Hypothalamus (tissue), 51 donors: ENCODE measurements around the gene DENND1A.
A peak's percentile ranks its signal among the peaks of the same experiment; 100 is the strongest.
"Not testable (repeated sequence)": the region's sequence is repeated elsewhere in the genome, so short reads cannot be mapped to it uniquely, and the experiment has no call there.

Experiments used
- DNase-seq, 51 donors: peaks; one replicate each; lab custom pipeline; 2025; lab: John Stamatoyannopoulos, UW

The DENND1A gene

DNA sequence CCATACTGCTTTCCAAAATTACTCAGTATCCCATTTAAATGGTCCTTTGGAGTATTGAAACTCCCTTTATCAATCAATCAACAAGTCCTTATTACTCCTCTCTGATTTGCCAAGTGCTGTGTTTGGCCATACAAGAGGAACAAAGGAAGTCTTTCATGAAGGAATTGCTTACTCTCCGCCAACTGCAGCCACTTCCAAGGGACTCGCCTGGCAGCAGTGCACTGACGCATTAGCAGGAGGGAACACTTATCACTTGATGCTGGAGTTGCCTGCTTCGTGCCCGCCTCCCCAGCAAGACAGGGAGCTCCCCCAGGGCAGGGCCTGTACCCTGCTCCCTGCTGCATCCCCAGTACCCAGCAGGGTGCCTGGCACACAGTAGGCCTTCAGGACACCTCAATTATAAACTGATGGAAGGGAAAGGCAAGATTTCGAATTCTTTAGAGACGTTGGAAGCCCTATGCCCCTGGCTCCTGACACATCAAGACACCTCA lies 476.1 kb downstream of the DENND1A start:
- DNase-seq = peak in 43 of 51 donors; percentile 6 to 88 (median 66)

DNA sequence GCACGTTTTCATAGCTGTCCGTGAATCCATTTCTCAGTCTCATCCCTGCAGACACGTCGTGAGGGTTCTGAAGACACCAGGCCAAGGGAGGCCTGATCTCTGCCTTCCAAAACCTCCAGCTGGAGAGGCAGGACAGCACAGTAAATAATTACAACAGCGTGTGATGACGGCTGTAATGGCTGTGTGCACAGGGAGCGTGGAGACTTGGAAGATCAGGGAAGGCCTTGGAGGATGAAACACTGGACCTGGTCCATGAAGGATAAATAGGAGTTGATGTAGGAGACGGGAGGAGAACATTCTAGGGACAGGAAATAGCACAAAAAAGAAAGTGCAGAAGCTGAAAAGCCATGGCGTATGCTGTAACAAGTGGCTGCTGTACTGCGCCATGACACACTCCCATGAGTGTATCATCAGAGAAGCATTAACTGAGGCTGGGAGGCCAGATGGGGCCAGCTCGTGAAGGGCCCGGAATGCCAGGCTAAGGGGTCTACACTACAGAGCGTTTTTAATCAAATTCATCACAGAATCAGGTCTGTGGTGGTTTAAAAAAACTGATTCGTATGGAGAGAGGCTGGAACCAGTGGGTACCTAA lies 476.8 kb downstream of the DENND1A start:
- DNase-seq = peak in 1 of 51 donors; percentile 6

DNA sequence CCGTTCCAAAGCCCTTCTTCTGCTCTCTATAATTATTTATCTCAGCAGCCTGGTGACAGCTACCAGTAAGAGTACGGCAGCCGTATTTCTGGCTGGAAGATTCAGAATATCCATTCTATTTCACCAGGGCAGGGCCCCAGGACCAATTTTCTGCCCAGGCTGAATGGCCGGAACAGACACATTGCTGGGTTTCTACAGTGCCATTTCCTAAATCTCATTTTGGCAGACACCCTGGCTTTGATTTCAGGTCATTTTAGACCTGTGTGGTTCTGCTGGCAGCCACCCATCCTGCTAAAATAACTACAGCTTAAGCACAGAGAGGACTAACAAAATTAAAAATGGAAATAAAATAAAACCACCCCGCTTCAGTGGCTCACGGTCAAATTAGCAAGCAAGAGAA lies 478.9 kb downstream of the DENND1A start:
- DNase-seq = no peak

DNA sequence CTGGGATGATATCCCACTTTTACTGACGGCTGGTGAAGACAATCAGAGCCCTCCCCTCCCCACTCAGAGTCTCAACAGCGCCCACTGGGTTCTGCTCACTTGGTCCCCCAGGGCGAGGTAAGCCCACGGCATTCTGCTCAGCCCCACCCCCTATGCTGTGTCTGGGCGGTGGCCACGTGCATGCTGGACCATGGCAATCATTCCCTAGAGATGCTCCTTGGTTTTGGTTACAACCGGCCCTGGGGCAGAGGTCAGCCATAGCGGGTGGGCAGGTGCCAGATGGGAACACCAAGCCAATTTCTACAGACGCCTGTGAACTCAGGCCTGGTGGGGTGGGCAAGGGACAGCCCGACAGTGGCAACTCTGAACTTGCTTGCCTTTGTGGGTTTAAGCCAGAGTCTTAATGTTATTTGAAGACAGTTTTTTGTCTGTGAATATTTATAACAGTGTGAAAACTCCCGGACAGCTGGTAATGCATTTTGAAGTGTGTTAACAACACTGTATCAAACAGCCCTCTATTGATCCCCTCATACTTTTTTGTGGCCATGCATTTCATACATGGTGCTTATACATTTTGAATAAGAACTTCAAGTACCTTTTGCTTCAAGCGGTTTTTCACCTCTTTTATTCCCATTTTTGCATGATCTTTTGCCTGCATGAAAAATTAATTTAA lies 479.7 kb downstream of the DENND1A start:
- no peak for DNase-seq

DNA sequence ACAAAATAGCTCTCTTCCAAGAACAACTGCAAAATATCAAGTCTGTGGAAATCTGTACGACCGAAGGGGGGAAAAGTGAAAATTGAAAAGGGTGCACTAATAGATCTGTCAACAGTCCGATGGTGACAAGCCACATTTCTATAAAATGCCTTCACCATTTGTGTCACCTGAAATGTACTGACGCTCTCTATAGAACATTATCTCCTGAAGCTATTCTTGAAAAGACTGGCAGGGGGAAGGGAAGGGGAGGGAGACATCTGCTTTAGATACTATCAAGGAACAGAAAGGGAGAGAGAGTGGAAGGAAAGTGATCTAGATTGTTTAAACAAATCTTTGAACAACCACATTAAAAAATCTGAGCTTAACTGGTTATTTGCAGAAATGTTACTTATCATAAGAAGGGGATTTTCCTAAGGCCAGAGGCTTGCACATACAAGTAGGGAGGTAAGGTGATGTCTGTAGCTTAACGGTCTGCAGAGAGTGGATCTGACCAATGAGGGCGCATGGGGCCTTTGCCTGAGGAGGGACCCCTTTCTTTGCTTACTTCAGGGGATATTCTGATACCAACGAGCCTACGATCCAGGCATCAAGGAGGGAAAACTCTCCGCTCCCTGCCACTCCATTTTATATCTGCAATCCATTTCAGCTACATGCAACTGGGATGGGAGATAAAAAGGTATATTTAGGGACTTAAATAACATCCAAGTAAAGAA lies 481.8 kb downstream of the DENND1A start:
- no peak for DNase-seq

DNA sequence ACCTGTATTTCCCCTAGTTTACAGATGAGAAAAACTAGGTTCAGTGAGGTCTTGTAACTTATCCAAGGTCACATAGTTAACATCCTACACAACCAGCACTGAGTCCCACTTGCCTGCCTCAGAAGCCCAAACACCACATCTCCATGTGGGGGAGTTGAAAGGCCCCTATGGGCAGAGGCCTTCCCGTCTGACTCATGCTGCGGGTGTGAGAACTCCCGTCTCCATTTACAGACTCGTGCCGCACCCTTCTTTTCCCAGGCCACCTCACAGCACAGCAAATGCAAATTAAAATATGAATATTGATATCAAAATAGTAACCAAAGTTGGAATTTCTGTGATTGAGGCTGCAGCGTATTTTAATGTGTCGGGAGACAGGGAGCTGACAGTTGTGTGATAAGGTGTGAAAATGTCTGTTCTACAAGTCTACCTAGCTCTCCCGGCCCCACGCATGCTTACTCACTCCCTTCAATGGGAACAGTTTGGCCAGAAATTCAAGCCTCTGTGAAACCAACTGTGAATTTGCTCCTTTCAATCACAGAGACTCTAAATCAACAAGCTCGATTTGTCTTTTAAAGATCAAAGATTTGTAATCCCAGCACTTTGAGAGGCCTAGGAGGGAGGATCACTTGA lies 483.8 kb downstream of the DENND1A start:
- no peak for DNase-seq

DNA sequence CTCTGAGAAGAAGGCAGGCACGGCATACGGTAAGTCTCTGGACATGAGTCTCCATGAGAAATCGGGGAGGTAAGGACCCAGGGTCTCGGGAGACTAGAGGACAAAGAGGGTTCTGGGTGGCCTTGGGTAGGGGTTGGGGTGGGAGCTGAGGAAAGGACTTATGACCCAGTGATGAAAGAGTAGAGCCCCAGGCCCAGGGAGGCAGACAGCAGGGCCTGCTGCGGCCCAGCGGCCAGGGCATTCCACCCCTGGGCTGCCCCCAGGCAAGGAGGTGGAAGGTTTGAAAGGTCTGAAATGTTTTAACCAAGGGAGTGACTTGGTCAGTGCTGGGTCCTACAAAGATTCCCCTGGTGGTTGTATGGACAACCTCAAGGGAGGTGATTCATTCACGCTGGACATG lies 484.8 kb downstream of the DENND1A start:
- no peak for DNase-seq

DNA sequence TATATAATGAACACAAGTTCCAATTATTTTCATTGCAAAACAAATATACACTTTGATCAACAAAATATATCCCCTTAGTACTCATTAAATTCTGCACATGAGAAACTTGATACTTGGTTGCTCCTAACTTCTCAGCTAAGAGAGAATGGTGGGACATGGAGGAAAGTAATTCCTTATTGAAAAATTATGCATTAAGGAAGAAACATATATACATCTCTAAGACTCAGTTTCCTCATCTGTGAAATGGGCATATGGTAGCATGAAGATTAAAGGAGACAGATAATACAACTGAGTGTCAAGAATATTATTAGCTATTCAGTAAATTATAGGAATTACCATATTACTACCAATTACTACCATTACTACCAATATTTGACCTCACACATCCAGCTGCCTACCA lies 488.2 kb downstream of the DENND1A start:
- DNase-seq = no peak

DNA sequence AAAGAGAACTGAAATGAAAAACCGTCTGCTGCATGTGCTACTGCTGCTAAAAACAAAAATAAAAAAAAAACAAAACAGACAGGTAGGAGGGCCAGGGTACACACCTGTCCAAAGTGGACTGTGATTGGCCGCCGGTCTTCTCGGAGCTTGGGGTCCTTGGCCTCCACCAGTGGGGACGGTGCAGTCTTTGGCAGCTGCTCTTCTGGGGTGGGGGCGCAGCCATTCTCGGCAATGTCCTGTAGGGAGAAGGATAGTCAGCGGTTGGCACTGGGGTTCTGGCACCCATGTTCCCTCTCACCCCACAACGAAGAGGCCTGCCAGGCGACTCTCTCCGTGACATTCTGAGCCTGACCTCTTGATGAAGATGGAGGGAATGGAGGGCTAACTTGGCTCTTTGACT lies 489.7 kb downstream of the DENND1A start:
- no peak for DNase-seq

DNA sequence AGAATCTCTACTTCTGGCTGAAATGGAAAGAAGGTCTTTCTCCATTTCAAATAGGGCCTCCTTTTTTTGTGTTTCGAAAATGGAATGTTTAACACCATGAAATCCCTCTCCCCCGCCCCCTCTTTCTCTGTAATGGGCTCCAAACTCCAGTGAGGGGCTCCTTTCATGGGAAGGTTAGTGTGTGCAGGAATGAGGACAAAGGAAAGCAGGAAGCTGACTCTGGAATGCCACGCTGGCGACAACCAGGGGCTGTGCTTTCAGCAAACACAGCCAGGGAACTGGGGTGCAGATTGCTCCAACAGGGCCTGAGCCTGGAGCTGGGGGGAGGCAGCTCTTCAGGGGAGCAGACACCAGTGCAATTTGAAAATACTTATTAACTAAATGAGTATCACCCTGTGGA lies 491.1 kb downstream of the DENND1A start:
- DNase-seq = no peak

DNA sequence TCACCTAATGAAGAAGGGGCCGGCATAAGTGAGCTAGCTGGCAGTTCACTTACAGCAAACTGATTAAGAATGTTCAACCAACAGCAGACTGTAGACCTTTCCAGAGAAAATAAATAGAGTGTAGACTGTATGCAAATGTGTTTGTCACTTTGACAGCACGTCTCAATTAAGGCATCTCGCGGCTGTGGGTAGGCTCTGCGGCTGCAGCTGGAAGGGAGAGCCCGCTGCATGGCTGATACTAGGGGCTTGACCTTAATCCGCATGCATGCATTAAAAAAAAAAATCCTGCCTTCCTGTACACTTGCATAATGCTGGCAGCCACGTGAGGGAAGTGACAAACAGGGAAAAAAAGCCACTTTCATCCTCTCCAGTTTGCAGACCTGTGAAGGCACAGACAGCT lies 491.6 kb downstream of the DENND1A start:
- DNase-seq = no peak

DNA sequence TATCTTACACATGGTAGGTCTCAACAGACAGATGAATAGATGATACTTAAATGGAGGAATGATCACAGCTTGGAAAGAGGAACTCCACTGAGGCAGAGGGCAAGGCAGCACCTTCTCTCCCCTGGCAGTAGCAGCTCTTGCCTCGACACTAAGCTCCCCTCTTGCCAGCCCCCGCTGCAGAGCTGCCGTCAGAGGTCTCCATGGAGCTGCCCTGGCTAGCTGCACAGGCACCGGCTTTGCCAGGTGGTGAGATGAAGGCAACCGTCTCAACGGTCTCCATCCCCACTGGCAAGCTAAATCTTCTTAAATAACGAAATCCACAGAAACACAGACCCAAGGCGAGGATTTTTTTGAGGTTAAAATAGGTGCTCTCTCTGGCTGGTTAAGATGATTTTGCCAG lies 492.7 kb downstream of the DENND1A start:
- peak in 4 of 51 donors; percentile 9 to 44 (median 18) for DNase-seq

DNA sequence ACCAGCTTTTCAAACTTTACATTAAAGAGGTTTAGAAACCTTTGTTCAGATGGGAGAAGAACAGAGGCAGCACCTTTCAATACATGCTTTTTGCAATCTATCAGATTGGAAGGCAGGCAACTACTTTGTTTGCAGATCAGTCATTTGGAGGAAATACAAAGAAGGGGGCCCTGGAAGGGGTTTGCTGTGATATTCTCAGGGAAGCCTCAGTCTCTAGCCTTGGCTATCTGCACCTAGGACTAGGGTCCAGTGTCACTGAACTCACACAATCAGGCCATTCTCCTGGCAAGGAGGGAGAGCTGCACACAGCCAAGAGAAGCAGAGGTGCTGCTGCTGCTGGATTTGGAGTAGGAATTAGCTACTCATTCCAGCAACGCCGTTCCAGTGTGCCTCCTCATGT lies 494.5 kb downstream of the DENND1A start:
- DNase-seq = no peak

DNA sequence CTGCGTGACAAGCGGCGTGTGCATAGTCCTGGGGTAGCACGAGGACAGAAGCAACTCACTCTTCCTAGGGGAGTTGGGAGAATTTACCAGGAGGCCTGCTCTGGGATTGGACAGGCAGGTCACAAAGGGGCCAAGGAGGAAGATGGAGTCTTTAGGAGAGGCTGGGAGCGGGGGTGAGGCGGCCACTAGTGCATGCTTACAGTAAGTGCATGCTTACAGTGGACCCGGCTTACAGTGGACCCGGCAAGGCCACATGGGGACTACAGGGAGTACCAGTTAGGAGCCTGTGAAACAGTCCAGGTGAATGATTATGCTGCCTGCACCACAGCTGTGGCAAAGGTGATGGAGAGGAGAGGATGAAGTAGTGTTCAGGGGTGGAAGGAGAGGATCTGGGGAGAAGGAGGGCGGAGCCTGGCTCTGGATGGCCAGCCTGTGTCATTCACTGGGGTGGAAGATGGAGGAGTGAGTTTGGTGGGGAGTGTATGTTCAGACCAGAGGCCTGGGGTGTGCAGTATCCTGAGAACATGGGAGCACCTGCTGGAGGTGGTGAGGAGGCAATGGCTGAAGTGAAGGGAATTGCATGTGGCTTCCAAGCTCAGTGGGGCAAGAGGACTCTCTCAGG lies 495.2 kb downstream of the DENND1A start:
- DNase-seq = no peak

DNA sequence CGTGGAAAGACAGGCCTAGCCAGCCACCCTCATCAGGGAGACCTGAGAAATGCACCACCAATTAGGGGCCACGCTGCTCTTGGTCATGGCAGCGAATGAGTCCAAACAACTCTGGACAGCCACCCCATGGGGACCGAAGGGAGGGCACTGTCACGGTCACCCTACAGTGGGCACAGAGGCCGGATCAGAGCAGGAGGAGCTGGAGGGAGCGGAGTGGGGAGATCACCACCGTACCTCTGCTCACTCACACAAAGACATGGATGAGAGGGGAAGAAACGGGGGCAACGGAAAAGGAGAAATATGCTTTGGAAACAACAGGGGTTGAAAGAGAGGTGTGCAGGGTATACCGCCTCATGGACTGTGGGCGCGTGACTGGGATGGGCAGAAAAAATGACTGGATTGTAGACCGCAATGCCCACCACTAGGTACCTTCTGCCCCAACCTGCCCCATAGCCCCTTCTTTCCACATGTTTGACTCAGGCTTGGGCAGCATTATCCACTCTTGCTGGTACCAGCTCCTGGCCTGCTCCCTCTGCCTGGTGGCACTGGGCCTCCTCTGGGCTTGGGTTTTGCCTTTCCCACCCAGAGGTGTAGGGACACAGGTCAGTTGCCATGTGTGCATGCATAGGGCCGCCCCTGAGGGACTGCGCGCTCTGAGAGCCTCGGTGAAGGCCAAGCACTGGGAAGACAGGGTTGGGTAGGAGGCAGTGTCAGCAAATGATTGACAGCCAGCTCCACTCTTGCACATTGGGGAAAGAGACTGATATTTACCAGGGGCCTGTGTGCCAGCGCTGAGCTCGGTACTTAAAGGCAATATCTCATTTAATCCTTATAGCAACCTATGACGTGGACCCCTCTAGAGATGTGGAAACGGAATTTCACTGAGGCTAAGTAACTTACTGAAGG lies 497.3 kb downstream of the DENND1A start:
- DNase-seq = no peak

DNA sequence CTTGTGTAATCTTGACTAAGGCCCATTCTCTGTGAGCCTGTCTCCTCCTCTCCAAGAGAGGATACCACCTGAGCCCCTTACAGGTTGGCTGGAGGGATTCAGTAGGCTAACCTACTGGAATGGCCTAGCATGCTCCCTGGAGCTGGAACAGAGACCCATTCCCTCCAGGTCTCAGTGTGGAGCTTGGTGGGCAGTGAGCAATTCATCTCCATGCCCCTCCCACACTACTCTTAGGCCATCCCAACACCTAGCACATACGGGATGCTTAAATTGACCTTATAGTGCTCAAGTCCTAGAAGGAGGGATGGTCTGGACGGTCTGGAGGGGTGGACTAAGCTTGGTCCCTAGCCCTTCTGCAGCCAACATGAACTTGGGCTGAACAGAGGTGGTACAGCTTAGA lies 498.3 kb downstream of the DENND1A start:
- DNase-seq = no peak

DNA sequence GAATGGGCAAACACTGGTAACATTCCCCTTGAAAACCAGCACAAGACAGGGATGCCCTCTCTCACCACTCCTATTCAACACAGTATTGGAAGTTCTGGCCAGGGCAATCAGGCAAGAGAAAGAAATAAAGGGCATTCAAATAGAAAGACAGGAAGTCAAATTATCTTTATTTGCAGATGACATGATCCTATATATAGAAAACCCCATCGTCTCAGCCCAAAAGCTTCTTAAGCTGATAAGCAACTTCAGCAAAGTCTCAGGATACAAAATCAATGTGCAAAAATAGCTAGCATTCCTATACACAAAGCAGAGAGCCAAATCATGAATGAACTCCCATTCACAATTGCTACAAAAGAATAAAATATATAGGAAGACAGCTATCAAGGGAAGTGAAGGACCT lies 501.5 kb downstream of the DENND1A start:
- DNase-seq = not testable (repeated sequence)

DNA sequence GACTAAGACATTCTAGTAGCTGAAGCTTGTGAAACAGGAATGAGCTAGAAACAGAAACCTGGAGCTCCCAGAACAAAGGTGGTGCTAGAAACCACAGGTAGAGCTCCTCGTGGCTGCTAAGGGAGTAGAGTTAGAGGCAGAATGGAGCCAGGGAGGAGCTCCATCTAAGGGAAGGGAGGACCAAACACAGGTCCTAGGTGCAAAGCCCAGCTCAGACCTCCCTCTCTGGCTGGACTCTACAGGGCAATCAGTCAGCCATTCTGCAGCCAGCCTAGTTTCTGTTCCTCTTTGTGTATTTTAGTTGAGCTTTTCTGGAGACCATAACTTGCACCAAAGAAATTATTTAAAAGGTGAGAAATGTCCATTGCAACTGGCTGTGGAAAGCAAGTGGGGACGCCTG lies 503.5 kb downstream of the DENND1A start:
- no peak for DNase-seq

DNA sequence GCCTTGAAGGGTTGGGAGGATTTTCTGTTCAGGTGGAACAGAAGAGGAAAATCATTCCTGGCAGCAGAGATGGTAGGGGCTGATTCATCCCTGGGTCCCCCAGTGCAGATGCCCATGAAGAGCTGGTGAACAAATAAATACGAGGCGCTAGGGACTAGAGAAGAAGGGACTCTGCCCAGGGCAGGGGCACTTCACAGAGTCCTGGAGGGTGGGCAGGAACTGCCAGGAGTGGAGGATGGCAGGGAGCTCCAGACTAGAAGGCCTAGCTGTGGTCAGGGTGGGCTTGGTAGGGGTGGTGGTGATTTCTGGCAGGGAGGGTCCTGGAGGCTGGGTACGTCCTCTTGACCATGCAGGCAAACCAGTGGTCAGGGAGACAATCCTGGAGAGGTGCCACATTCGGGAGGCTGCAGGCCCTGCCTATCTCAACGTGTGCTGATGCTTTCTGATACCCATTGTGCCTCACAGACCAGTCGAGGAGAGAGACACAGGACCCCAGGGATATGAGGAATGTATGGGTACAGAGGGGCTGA lies 504.0 kb downstream of the DENND1A start:
- DNase-seq = no peak
